ENCODE data around the gene GPC6.

The GPC6 gene

GRCh38 chr13:94009701-94010100 lies 783.1 kb downstream of the GPC6 start:
- DNase-seq, result no peak

- no peak for DNase-seq
Measured at GRCh38 chr13:94014461-94014860, 787.9 kb downstream of the GPC6 start.

- DNase-seq, result no peak
Measured at GRCh38 chr13:94020426-94020825, 793.8 kb downstream of the GPC6 start.

- no peak for DNase-seq
Measured at GRCh38 chr13:94020833-94021232, 794.2 kb downstream of the GPC6 start.

GRCh38 chr13:94028234-94028633 lies 801.6 kb downstream of the GPC6 start:
- DNase-seq, result no peak

GRCh38 chr13:94028650-94029049 lies 802.0 kb downstream of the GPC6 start:
- no peak for DNase-seq

- no peak for DNase-seq
Measured at GRCh38 chr13:94030415-94031119, 804.0 kb downstream of the GPC6 start.

GRCh38 chr13:94031609-94032008 lies 805.0 kb downstream of the GPC6 start:
- no peak for DNase-seq

GRCh38 chr13:94033098-94033497 lies 806.5 kb downstream of the GPC6 start:
- no peak for DNase-seq

- no peak for DNase-seq
Measured at GRCh38 chr13:94033830-94034642, 807.4 kb downstream of the GPC6 start.

- DNase-seq, result no peak
Measured at GRCh38 chr13:94050039-94050438, 823.4 kb downstream of the GPC6 start.

- DNase-seq, result no peak
Measured at GRCh38 chr13:94050686-94051085, 824.1 kb downstream of the GPC6 start.

GRCh38 chr13:94053986-94054593 lies 827.5 kb downstream of the GPC6 start:
- no peak for DNase-seq

- no peak for DNase-seq
Measured at GRCh38 chr13:94056362-94056990, 829.9 kb downstream of the GPC6 start.

GRCh38 chr13:94057618-94058186 lies 831.1 kb downstream of the GPC6 start:
- no peak for DNase-seq

- DNase-seq, result no peak
Measured at GRCh38 chr13:94058821-94059360, 832.3 kb downstream of the GPC6 start.

- no peak for DNase-seq
Measured at GRCh38 chr13:94061301-94061700, 834.7 kb downstream of the GPC6 start.

GRCh38 chr13:94063096-94063495 lies 836.5 kb downstream of the GPC6 start:
- no peak for DNase-seq

- no peak for DNase-seq
Measured at GRCh38 chr13:94063848-94064247, 837.2 kb downstream of the GPC6 start.

GRCh38 chr13:94065741-94066140 lies 839.1 kb downstream of the GPC6 start:
- no peak for DNase-seq

GRCh38 chr13:94073007-94073744 lies 846.6 kb downstream of the GPC6 start:
- no peak for DNase-seq

GRCh38 chr13:94079876-94080275 lies 853.3 kb downstream of the GPC6 start:
- no peak for DNase-seq

Data from activated CD4-positive, alpha-beta T cell treated with anti-CD3 and anti-CD28 coated beads for 4 hours (primary cell).